ENCODE measurements around the gene CLTA. TPM values are rescaled to one million over a fixed set of nuclear protein-coding genes. Genes with fewer than 3 reads are reported as not detected.
A peak's percentile ranks its signal among the peaks of the same experiment; 100 is the strongest.

CLTA gene
- total and polyA plus RNA-seq, 2 donors (not counting 3 experiments of a cell fraction or from before 2014, with no cell fraction given) = 229 to 317 TPM

DNA sequence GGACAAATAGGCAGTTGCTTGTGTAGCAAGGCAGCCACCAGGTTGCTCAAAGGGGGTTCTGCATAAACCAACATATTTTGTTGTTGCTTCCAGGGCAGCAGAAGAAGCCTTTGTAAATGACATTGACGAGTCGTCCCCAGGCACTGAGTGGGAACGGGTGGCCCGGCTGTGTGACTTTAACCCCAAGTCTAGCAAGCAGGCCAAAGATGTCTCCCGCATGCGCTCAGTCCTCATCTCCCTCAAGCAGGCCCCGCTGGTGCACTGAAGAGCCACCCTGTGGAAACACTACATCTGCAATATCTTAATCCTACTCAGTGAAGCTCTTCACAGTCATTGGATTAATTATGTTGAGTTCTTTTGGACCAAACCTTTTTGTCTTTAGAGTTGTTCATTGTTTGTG lies 20.8 kb downstream of the CLTA start:
- no peak for TF ChIP-seq JUN (IDR thresholded peaks at IDR 0.05; ENCODE audit: borderline replicate concordance, insufficient read depth, insufficient read length, low read depth)
- no peak for TF ChIP-seq POLR2AphosphoS5 (IDR thresholded peaks at IDR 0.05; ENCODE audit: insufficient read depth, low read depth, low read length)
- TF ChIP-seq, protein P1, sequence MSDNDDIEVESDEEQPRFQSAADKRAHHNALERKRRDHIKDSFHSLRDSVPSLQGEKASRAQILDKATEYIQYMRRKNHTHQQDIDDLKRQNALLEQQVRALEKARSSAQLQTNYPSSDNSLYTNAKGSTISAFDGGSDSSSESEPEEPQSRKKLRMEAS (IDR thresholded peaks at IDR 0.05; ENCODE audit: insufficient read depth, insufficient read length) = no peak
- TF ChIP-seq EZH2 (IDR thresholded peaks at IDR 0.05; ENCODE audit: borderline replicate concordance, low read depth, low read length, severe bottlenecking) = no peak
- no peak for TF ChIP-seq GATA2 (IDR thresholded peaks at IDR 0.05; ENCODE audit: insufficient read depth, insufficient read length, low read depth, low read length)
- TF ChIP-seq POLR2A (IDR thresholded peaks at IDR 0.05; ENCODE audit: low read depth, low read length) = no peak
- TF ChIP-seq MYC (IDR thresholded peaks at IDR 0.05; ENCODE audit: low read depth, low read length) = no peak
- TF ChIP-seq, protein P2, sequence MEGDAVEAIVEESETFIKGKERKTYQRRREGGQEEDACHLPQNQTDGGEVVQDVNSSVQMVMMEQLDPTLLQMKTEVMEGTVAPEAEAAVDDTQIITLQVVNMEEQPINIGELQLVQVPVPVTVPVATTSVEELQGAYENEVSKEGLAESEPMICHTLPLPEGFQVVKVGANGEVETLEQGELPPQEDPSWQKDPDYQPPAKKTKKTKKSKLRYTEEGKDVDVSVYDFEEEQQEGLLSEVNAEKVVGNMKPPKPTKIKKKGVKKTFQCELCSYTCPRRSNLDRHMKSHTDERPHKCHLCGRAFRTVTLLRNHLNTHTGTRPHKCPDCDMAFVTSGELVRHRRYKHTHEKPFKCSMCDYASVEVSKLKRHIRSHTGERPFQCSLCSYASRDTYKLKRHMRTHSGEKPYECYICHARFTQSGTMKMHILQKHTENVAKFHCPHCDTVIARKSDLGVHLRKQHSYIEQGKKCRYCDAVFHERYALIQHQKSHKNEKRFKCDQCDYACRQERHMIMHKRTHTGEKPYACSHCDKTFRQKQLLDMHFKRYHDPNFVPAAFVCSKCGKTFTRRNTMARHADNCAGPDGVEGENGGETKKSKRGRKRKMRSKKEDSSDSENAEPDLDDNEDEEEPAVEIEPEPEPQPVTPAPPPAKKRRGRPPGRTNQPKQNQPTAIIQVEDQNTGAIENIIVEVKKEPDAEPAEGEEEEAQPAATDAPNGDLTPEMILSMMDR (IDR thresholded peaks at IDR 0.05; ENCODE audit: extremely low read depth in 1 of 2, insufficient read depth in 1 of 2, low read depth in 1 of 2, low read length in 2 of 2) = no peak
- TF ChIP-seq FOS (IDR thresholded peaks at IDR 0.05; ENCODE audit: borderline replicate concordance, insufficient read depth, low read length) = no peak

More for the DNA sequence above, 20.8 kb downstream of the CLTA start:
- POLR2A ChIA-PET = no interaction called here
- Histone ChIP-seq H4K20me1 (replicated peaks; ENCODE audit: control insufficient read depth, extremely low read depth, insufficient read depth, low read length) (no peaks in the 10 kb centered on the region), H3K9me3 (replicated peaks; ENCODE audit: control insufficient read depth, insufficient read depth, low read length) (no peaks in the 10 kb centered on the region), H3K27me3 (ENCODE audit: control insufficient read depth in 2 of 2, insufficient read depth in 2 of 2, low read length in 2 of 2) (no peaks in the 10 kb centered on the region), H3K9me1 (replicated peaks; ENCODE audit: control insufficient read depth, extremely low read depth, insufficient read depth, low read length) (no peaks in the 10 kb centered on the region), H3K4me2 (ENCODE audit: insufficient read depth, low read length) (no peak overlapping the region), H3K36me3 (ENCODE audit: control insufficient read depth in 2 of 2, extremely low read depth in 1 of 2, insufficient read depth in 2 of 2, low read length in 2 of 2) (peaks cover 38 to 52% of the 10 kb centered on the region in 2 experiments), H2AFZ (ENCODE audit: low read depth, low read length) (no peak overlapping the region), H3K79me2 (ENCODE audit: control insufficient read depth, insufficient read depth, low read length) (peaks cover 56% of the 10 kb centered on the region), H3K4me1 (ENCODE audit: control insufficient read depth, extremely low read depth, insufficient read depth, low read length) (peaks cover 29% of the 10 kb centered on the region), H3K4me3 (replicated peaks in 1 of 3; ENCODE audit: insufficient read depth in 1 of 3, low read depth in 1 of 3, low read length in 3 of 3) (no peak overlapping the region), H3K9ac (replicated peaks; ENCODE audit: extremely low read depth, insufficient read depth, low read length) (no peak overlapping the region), H3K27ac (ENCODE audit: insufficient read depth, low read depth, low read length) (no peak overlapping the region)
- dilution Hi-C loops (cut with MboI; ENCODE audit: extremely low pct_ligation_motif_present, low sequenced_read_pairs) (no loop called here), intact Hi-C loops (cut with micrococcal nuclease) (no loop called here)
- CTCF ChIA-PET = no interaction called here
- BruUV-seq (replicated peaks) = TSS peak; percentile 56
- DNase-seq (ENCODE audit: low read depth, low spot score) = no peak
- FAIRE-seq = no peak

Data from endothelial cell of umbilical vein (primary cell).